ENCODE data around the gene PHLPP1. TPM values are rescaled to one million over a fixed set of nuclear protein-coding genes. Genes with fewer than 3 reads are reported as not detected.

The PHLPP1 gene
- polyA plus RNA-seq, 2 of the 4 experiments (the other 2 are of a cell fraction), result 6.5 to 12.1 TPM

GRCh38 chr18:62828852-62829251, 113.5 kb downstream of the PHLPP1 start:
- POLR2A ChIA-PET, result no interaction called here
- Histone ChIP-seq H3K9me3 (no peaks in the 10 kb centered on the region), H3K4me1 (0 out of 3 replicates have a peak, but pooled peaks cover 12% of the 10 kb centered on the region), H3K27ac (no peak overlapping the region), H3K4me3 (no peak overlapping the region), H3K4me2 (no peak overlapping the region)
- DNase-seq (ENCODE audit: low read depth in 1 of 2, low spot score in 1 of 2) (no peak), ATAC-seq (no peak), FAIRE-seq (no peak)
- no peak for TF ChIP-seq ZNF302 (CRISPR knock-in tag; IDR thresholded peaks at IDR 0.05)
- no peak for TF ChIP-seq HOXB5 (CRISPR knock-in tag; IDR thresholded peaks at IDR 0.05)
- no peak for TF ChIP-seq ZC3H11A (IDR thresholded peaks at IDR 0.05)
- no peak for TF ChIP-seq SREBF2 (IDR thresholded peaks at IDR 0.05)
- no peak for TF ChIP-seq REST (IDR thresholded peaks at IDR 0.05)
- WGBS (ENCODE audit: missing lambda C conversion rate), result 93% methylated on average over 1 of the region's 1 CpG
- CTCF ChIA-PET, result no interaction called here

GRCh38 chr18:62829936-62830335, 114.6 kb downstream of the PHLPP1 start:
- Histone ChIP-seq H3K9me3 (no peaks in the 10 kb centered on the region), H3K4me2 (no peak overlapping the region), H3K4me3 (no peak overlapping the region), H3K4me1 (0 out of 3 replicates have a peak, but pooled peaks cover 12% of the 10 kb centered on the region), H3K27ac (no peak overlapping the region)
- DNase-seq (ENCODE audit: low read depth in 1 of 2, low spot score in 1 of 2) (no peak), FAIRE-seq (no peak), ATAC-seq (0 out of 6 replicates have a peak, but pooled peaks of 1 of the 2 experiments have one; percentile 33)
- CTCF ChIA-PET, result no interaction called here
- TF ChIP-seq CBX8 (IDR thresholded peaks at IDR 0.05), result no peak
- no peak for TF ChIP-seq GATA3 (IDR thresholded peaks at IDR 0.05; ENCODE audit: borderline replicate concordance)
- TF ChIP-seq HOXA7 (CRISPR knock-in tag; IDR thresholded peaks at IDR 0.05), result no peak
- POLR2A ChIA-PET, result no interaction called here
- 71% methylated on average over 7 of the region's 7 CpGs for WGBS (ENCODE audit: missing lambda C conversion rate)

- ATAC-seq (no peak), DNase-seq (ENCODE audit: low read depth in 1 of 2, low spot score in 1 of 2) (no peak), FAIRE-seq (no peak)
- TF ChIP-seq RAD21 (conservative IDR thresholded peaks at IDR 0.05 in 1 of 2, IDR thresholded peaks at IDR 0.05 in 1 of 2), result no peak
- TF ChIP-seq HOXB5 (CRISPR knock-in tag; IDR thresholded peaks at IDR 0.05), result no peak
- TF ChIP-seq BCL3 (IDR thresholded peaks at IDR 0.05), result no peak
- no peak for TF ChIP-seq POLR2AphosphoS2 (conservative IDR thresholded peaks at IDR 0.05; ENCODE audit: low read length)
- no peak for TF ChIP-seq CBX2 (IDR thresholded peaks at IDR 0.05; ENCODE audit: borderline replicate concordance, low read depth)
- no peak for TF ChIP-seq MAZ (IDR thresholded peaks at IDR 0.05; ENCODE audit: borderline replicate concordance, low read depth, low read length)
- TF ChIP-seq SREBF2 (IDR thresholded peaks at IDR 0.05), result no peak
- no peak for TF ChIP-seq HEYL (CRISPR knock-in tag; IDR thresholded peaks at IDR 0.05)
- no peak for TF ChIP-seq KDM5A (IDR thresholded peaks at IDR 0.05)
- no peak for TF ChIP-seq ELK1 (IDR thresholded peaks at IDR 0.05; ENCODE audit: low read depth, low read length)
- TF ChIP-seq ZC3H11A (IDR thresholded peaks at IDR 0.05), result no peak
- no peak for TF ChIP-seq PBX3 (IDR thresholded peaks at IDR 0.05)
- no peak for TF ChIP-seq FOXS1 (CRISPR knock-in tag; IDR thresholded peaks at IDR 0.05)
- TF ChIP-seq CBX8 (IDR thresholded peaks at IDR 0.05), result no peak
- no peak for TF ChIP-seq MYC (IDR thresholded peaks at IDR 0.05; ENCODE audit: borderline replicate concordance, low read length)
- no peak for TF ChIP-seq PHF8 (IDR thresholded peaks at IDR 0.05; ENCODE audit: borderline replicate concordance, low read depth)
- no peak overlapping the region for H3K4me3 ChIP-seq
- WGBS (ENCODE audit: missing lambda C conversion rate), result 84% methylated on average over 2 of the region's 2 CpGs
- POLR2A ChIA-PET, result no interaction called here
- 0 out of 3 replicates have a peak, but pooled peaks cover 10% of the 10 kb centered on the region for H3K4me1 ChIP-seq
- no peaks in the 10 kb centered on the region for H3K9me3 ChIP-seq
- CTCF ChIA-PET, result no interaction called here
- no peak overlapping the region for H3K4me2 ChIP-seq
- no peak overlapping the region for H3K27ac ChIP-seq
These were observed 116.9 kb downstream of the PHLPP1 start for GRCh38 chr18:62832282-62832681.
